Loucy (cell line): ENCODE data around the gene KRT3.

Source experiments
- H2AFZ ChIP-seq: fragments of 200-600 bp; sonication (generic); 2 replicates; pipeline ENCODE4 v1.6.0; 2016; ENCODE audit warnings: antibody characterized with exemption, mild to moderate bottlenecking, low read length, moderate library complexity
- H3F3A ChIP-seq: fragments of 200-600 bp; 2 replicates; pipeline ENCODE4 v1.6.0; 2016; ENCODE audit warnings: antibody characterized with exemption, low read depth, mild to moderate bottlenecking
- H3K27me3 ChIP-seq: fragments of 200-600 bp; sonication (generic); 2 replicates; pipeline ENCODE4 v1.6.1; 2014; ENCODE audit warnings: low read length, mild to moderate bottlenecking; ENCODE audit not compliant: insufficient read depth, poor library complexity, severe bottlenecking
- H3K36me3 ChIP-seq: fragments of 200-600 bp; sonication (generic); 2 replicates; pipeline ENCODE4 v1.6.1; 2016; ENCODE audit warnings: low read length; ENCODE audit not compliant: insufficient read depth
- H3K4me1 ChIP-seq: fragments of 200-600 bp; sonication (generic); 2 replicates; pipeline ENCODE4 v1.5.1; 2014; ENCODE audit warnings: low read length, mild to moderate bottlenecking; ENCODE audit not compliant: insufficient read depth, poor library complexity, severe bottlenecking
- H3K4me2 ChIP-seq: fragments of 200-600 bp; sonication (generic); 2 replicates; pipeline ENCODE4 v1.6.0; 2014; ENCODE audit warnings: antibody characterized with exemption, low read length, low read depth, mild to moderate bottlenecking; ENCODE audit not compliant: poor library complexity, severe bottlenecking
- H3K4me3 ChIP-seq: fragments of 200-600 bp; sonication (generic); 2 replicates; pipeline ENCODE4 v1.5.1; 2014; ENCODE audit warnings: low read length, mild to moderate bottlenecking, mixed read lengths; ENCODE audit not compliant: poor library complexity, severe bottlenecking
- H3K79me2 ChIP-seq: fragments of 200-600 bp; sonication (generic); 2 replicates; pipeline ENCODE4 v1.6.1; 2014; ENCODE audit warnings: low read length; ENCODE audit not compliant: insufficient read depth
- H3K9ac ChIP-seq: fragments of 200-600 bp; sonication (generic); 2 replicates; pipeline ENCODE4 v1.6.0; 2014; ENCODE audit warnings: mild to moderate bottlenecking, low read depth, low read length, moderate library complexity; ENCODE audit not compliant: poor library complexity, severe bottlenecking
- H3K9me2 ChIP-seq: fragments of 200-600 bp; sonication (generic); replicated peaks from 2 replicates; pipeline ENCODE4 v1.6.1; 2016; ENCODE audit warnings: low read depth, low read length, mixed read lengths
- H3K9me3 ChIP-seq: fragments of 200-600 bp; sonication (generic); 2 replicates; pipeline ENCODE4 v1.6.1; 2014; ENCODE audit warnings: mild to moderate bottlenecking, antibody characterized with exemption, low read length, low read depth; ENCODE audit not compliant: insufficient read depth
- H4K20me1 ChIP-seq: fragments of 200-600 bp; sonication (generic); 2 replicates; pipeline ENCODE4 v1.6.0; 2014; ENCODE audit warnings: antibody characterized with exemption, low read length, mild to moderate bottlenecking; ENCODE audit not compliant: insufficient read depth, poor library complexity, severe bottlenecking
- CTCF ChIP-seq: fragments of 200-600 bp; sonication (generic); conservative IDR thresholded peaks from 2 replicates; pipeline ENCODE4 v1.5.1; 2014; ENCODE audit warnings: mild to moderate bottlenecking, antibody characterized with exemption, low read length
- EZH2phosphoT487 ChIP-seq: fragments of 200-600 bp; IDR thresholded peaks from 2 replicates; pipeline ENCODE4 v1.6.1; 2018; ENCODE audit warnings: antibody characterized with exemption, mild to moderate bottlenecking, moderate library complexity, borderline replicate concordance

The KRT3 gene

GRCh38 chr12:52818887-52819420, 23.0 kb upstream of the KRT3 start:
- no peaks in the 10 kb centered on the region for H3F3A ChIP-seq
- H3K79me2 ChIP-seq: no peaks in the 10 kb centered on the region
- H2AFZ ChIP-seq: no peak overlapping the region
- no peaks in the 10 kb centered on the region for H3K4me1 ChIP-seq
- H3K4me2 ChIP-seq: no peak overlapping the region
- no peaks in the 10 kb centered on the region for H3K9me2 ChIP-seq
- H3K4me3 ChIP-seq: no peak overlapping the region
- H3K27me3 ChIP-seq: no peaks in the 10 kb centered on the region
- H3K9me3 ChIP-seq: no peaks in the 10 kb centered on the region
- H4K20me1 ChIP-seq: no peaks in the 10 kb centered on the region
- H3K9ac ChIP-seq: no peak overlapping the region
- H3K36me3 ChIP-seq: no peaks in the 10 kb centered on the region
- TF ChIP-seq EZH2phosphoT487: no peak
- TF ChIP-seq CTCF: no peak

- Histone ChIP-seq H3K36me3 (no peaks in the 10 kb centered on the region), H3K79me2 (no peaks in the 10 kb centered on the region), H3K9ac (no peak overlapping the region), H3K27me3 (no peaks in the 10 kb centered on the region), H3K4me3 (no peak overlapping the region), H3K9me2 (no peaks in the 10 kb centered on the region), H3K9me3 (no peaks in the 10 kb centered on the region), H4K20me1 (no peaks in the 10 kb centered on the region), H3F3A (no peaks in the 10 kb centered on the region), H3K4me1 (no peaks in the 10 kb centered on the region), H2AFZ (no peak overlapping the region), H3K4me2 (no peak overlapping the region)
- TF ChIP-seq CTCF: no peak
- no peak for TF ChIP-seq EZH2phosphoT487
Observed at GRCh38 chr12:52818388-52818787, 22.5 kb upstream of the KRT3 start.

GRCh38 chr12:52817699-52818238, 21.9 kb upstream of the KRT3 start:
- H3K79me2 ChIP-seq: no peaks in the 10 kb centered on the region
- H3K9me3 ChIP-seq: no peaks in the 10 kb centered on the region
- no peak overlapping the region for H3K4me3 ChIP-seq
- no peak overlapping the region for H3K4me2 ChIP-seq
- H3K9ac ChIP-seq: no peak overlapping the region
- no peaks in the 10 kb centered on the region for H4K20me1 ChIP-seq
- TF ChIP-seq EZH2phosphoT487 (no peak), CTCF (no peak)
- no peaks in the 10 kb centered on the region for H3K9me2 ChIP-seq
- no peaks in the 10 kb centered on the region for H3F3A ChIP-seq
- H2AFZ ChIP-seq: no peak overlapping the region
- no peaks in the 10 kb centered on the region for H3K4me1 ChIP-seq
- no peaks in the 10 kb centered on the region for H3K36me3 ChIP-seq
- H3K27me3 ChIP-seq: no peaks in the 10 kb centered on the region
